H1 (cell line): ENCODE data around the gene ZDHHC19. TPM values are rescaled to one million over a fixed set of nuclear protein-coding genes. Genes with fewer than 3 reads are reported as not detected.

ENCODE experiments used
- CTCF ChIA-PET: fragments of 300-600 bp; sonication (Branson Sonifier 250); formaldehyde crosslinking; loops from one replicate; lab custom pipeline; 2021; ENCODE audit not compliant: partially characterized antibody; lab: Charles Lee
- POLR2A ChIA-PET: fragments of 300-600 bp; sonication (Branson Sonifier 250); formaldehyde crosslinking; loops from one replicate; lab custom pipeline; 2021; ENCODE audit warnings: inconsistent platforms; ENCODE audit not compliant: partially characterized antibody; lab: Charles Lee
- DNase-seq, 2 experiments: peaks; one replicate each; pipeline versions ENCODE4 v3.0.0 to v3.0.0-alpha.2; 2010 to 2022; ENCODE audit warnings: low spot score in 2 of 2, low read depth in 1 of 2, mixed read lengths in 1 of 2
- FAIRE-seq: peaks from 2 replicates; lab custom pipeline; 2011; peaks lifted over from hg19 to GRCh38; lab: Jason Lieb, UNC
- H2AFZ ChIP-seq: 2 replicates; pipeline ENCODE4 v1.8.1; 2012; ENCODE audit warnings: low read length, inconsistent platforms
- H2AK5ac ChIP-seq: 2 replicates; pipeline ENCODE4 v1.6.1; 2013; ENCODE audit warnings: low read depth, low read length
- H2BK120ac ChIP-seq: replicated peaks from 2 replicates; pipeline ENCODE3; 2013; ENCODE audit warnings: low read depth, low read length, inconsistent platforms
- H2BK12ac ChIP-seq: 2 replicates; pipeline ENCODE4 v1.6.1; 2013; ENCODE audit warnings: low read depth, low read length
- H2BK15ac ChIP-seq: 2 replicates; pipeline ENCODE4 v1.6.1; 2013; ENCODE audit warnings: low read length
- H2BK20ac ChIP-seq: 2 replicates; pipeline ENCODE4 v1.6.1; 2013; ENCODE audit warnings: low read length
- H2BK5ac ChIP-seq: 2 replicates; pipeline ENCODE4 v1.6.1; 2013; ENCODE audit warnings: low read depth, low read length
- H3K14ac ChIP-seq: 2 replicates; pipeline ENCODE4 v1.6.1; 2013; ENCODE audit warnings: inconsistent platforms; ENCODE audit not compliant: insufficient read length
- H3K18ac ChIP-seq: 2 replicates; pipeline ENCODE4 v1.6.1; 2013; ENCODE audit warnings: low read length; ENCODE audit errors: extremely low read depth
- H3K23ac ChIP-seq: 2 replicates; pipeline ENCODE4 v1.6.1; 2013; ENCODE audit warnings: inconsistent platforms; ENCODE audit not compliant: insufficient read length
- H3K23me2 ChIP-seq: 2 replicates; pipeline ENCODE4 v1.6.1; 2013; ENCODE audit warnings: low read depth, low read length
- H3K27ac ChIP-seq: 2 replicates; pipeline ENCODE4 v1.6.1; 2011; ENCODE audit warnings: low read depth, low read length, inconsistent platforms
- H3K27me3 ChIP-seq, 4 experiments: replicated peaks in 1 of 4; 1 replicate in 1 of 4; 2 replicates in 3 of 4; pipeline versions ENCODE4 v1.6.1 to v1.8.1; 2011 to 2013; ENCODE audit warnings: low read length in 3 of 4, mild to moderate bottlenecking in 3 of 4, inconsistent platforms in 2 of 4, mixed read lengths in 2 of 4, moderate library complexity in 1 of 4; ENCODE audit not compliant: control insufficient read depth in 3 of 4, insufficient read depth in 3 of 4; ENCODE audit errors: extremely low read depth in 1 of 4
- H3K36me3 ChIP-seq, 4 experiments: 2 replicates each; pipeline versions ENCODE4 v1.6.1 to v1.8.1; 2011 to 2013; ENCODE audit warnings: mild to moderate bottlenecking in 4 of 4, low read length in 3 of 4, moderate library complexity in 2 of 4, control low read depth in 1 of 4, inconsistent platforms in 1 of 4; ENCODE audit not compliant: insufficient read depth in 4 of 4, control insufficient read depth in 2 of 4
- H3K4ac ChIP-seq: replicated peaks from 2 replicates; pipeline ENCODE3; 2013; ENCODE audit warnings: low read length, low read depth, mixed read lengths, inconsistent platforms; ENCODE audit not compliant: insufficient read length
- H3K4me1 ChIP-seq, 4 experiments: replicated peaks in 1 of 4; 1 replicate in 1 of 4; 2 replicates in 3 of 4; pipeline versions ENCODE4 v1.6.1 to v1.8.1; 2011 to 2013; ENCODE audit warnings: low read length in 3 of 4, inconsistent platforms in 2 of 4, mixed read lengths in 1 of 4; ENCODE audit not compliant: insufficient read depth in 4 of 4, control insufficient read depth in 3 of 4
- H3K4me2 ChIP-seq, 2 experiments: 2 replicates each; pipeline versions ENCODE4 v1.6.1 to v1.8.1; 2011 to 2013; ENCODE audit warnings: low read depth in 2 of 2, low read length in 2 of 2, control low read depth in 1 of 2, inconsistent platforms in 1 of 2, mild to moderate bottlenecking in 1 of 2; ENCODE audit not compliant: insufficient read depth in 1 of 2
- H3K4me3 ChIP-seq, 4 experiments: fragments of 200-600, 300-600 bp in 1 of 4; sonication (generic), shearing (Covaris generic), sonication (Bioruptor Twin) in 1 of 4; 2 replicates each; pipeline versions ENCODE4 v1.5.1 to v1.8.1; 2011 to 2016; ENCODE audit warnings: low read length in 4 of 4, low read depth in 3 of 4, control low read depth in 2 of 4, inconsistent platforms in 2 of 4, mild to moderate bottlenecking in 2 of 4, mixed read lengths in 1 of 4, moderate library complexity in 1 of 4; ENCODE audit not compliant: insufficient read depth in 2 of 4; ENCODE audit errors: extremely low read depth in 1 of 4
- H3K56ac ChIP-seq: replicated peaks from 2 replicates; pipeline ENCODE3; 2013; ENCODE audit warnings: low read depth, mild to moderate bottlenecking, mixed read lengths, low read length, inconsistent platforms; ENCODE audit not compliant: insufficient read length
- H3K79me1 ChIP-seq: 2 replicates; pipeline ENCODE4 v1.6.1; 2013; ENCODE audit warnings: low read depth, low read length, control low read depth
- H3K79me2 ChIP-seq, 2 experiments: 2 replicates each; pipeline versions ENCODE4 v1.6.1 to v1.8.1; 2012 to 2013; ENCODE audit warnings: low read length in 2 of 2, mild to moderate bottlenecking in 2 of 2, inconsistent platforms in 1 of 2; ENCODE audit not compliant: insufficient read depth in 2 of 2, control insufficient read depth in 1 of 2
- H3K9ac ChIP-seq, 4 experiments: replicated peaks in 1 of 4; 1 replicate in 1 of 4; 2 replicates in 3 of 4; pipeline versions ENCODE4 v1.6.1 to v1.8.1; 2011 to 2013; ENCODE audit warnings: low read depth in 3 of 4, low read length in 3 of 4, control low read depth in 2 of 4, mild to moderate bottlenecking in 2 of 4, moderate library complexity in 2 of 4, inconsistent platforms in 1 of 4; ENCODE audit errors: extremely low read depth in 1 of 4
- H3K9me3 ChIP-seq, 2 experiments: 2 replicates each; pipeline versions ENCODE4 v1.6.1 to v1.8.1; 2012 to 2013; ENCODE audit warnings: mild to moderate bottlenecking in 2 of 2, moderate library complexity in 2 of 2, control low read depth in 1 of 2, inconsistent platforms in 1 of 2, low read depth in 1 of 2, low read length in 1 of 2, mixed read lengths in 1 of 2; ENCODE audit not compliant: insufficient read depth in 2 of 2
- H4K20me1 ChIP-seq, 2 experiments: replicated peaks in 1 of 2; 2 replicates each; pipeline versions ENCODE3 to v1.8.1; 2011 to 2013; ENCODE audit warnings: inconsistent platforms in 2 of 2, low read length in 2 of 2, mild to moderate bottlenecking in 1 of 2; ENCODE audit not compliant: insufficient read depth in 2 of 2, control insufficient read depth in 1 of 2
- H4K5ac ChIP-seq: 2 replicates; pipeline ENCODE4 v1.6.1; 2013; ENCODE audit warnings: low read length, low read depth, mixed read lengths, inconsistent platforms; ENCODE audit not compliant: insufficient read length
- H4K8ac ChIP-seq: 2 replicates; pipeline ENCODE4 v1.8.0; 2013; ENCODE audit warnings: mild to moderate bottlenecking, moderate library complexity, low read length, inconsistent platforms; ENCODE audit not compliant: insufficient read depth; ENCODE audit errors: extremely low read depth
- H4K91ac ChIP-seq: replicated peaks from 2 replicates; pipeline ENCODE3; 2013; ENCODE audit warnings: low read length, mixed read lengths, inconsistent platforms; ENCODE audit not compliant: insufficient read length
- CBX5 ChIP-seq: fragments of 300-800, 300-1000 bp; sonication (generic); IDR thresholded peaks from 2 replicates; pipeline ENCODE4 v1.7.1; 2016; ENCODE audit warnings: antibody characterized with exemption, low read length, low read depth
- CHD1 ChIP-seq: IDR thresholded peaks from 2 replicates; pipeline ENCODE4 v1.6.1; 2012; ENCODE audit warnings: low read depth, low read length, improper control_type of control experiment
- EP300 ChIP-seq, 2 experiments: IDR thresholded peaks; 1 replicate in 1 of 2; 2 replicates in 1 of 2; pipeline ENCODE4 v1.6.1; 2011 to 2012; ENCODE audit warnings: low read depth in 2 of 2, low read length in 2 of 2, mild to moderate bottlenecking in 2 of 2, borderline replicate concordance in 1 of 2, inconsistent platforms in 1 of 2, moderate library complexity in 1 of 2
- EZH2 ChIP-seq: fragments of 200-600 bp; sonication (generic); IDR thresholded peaks from 2 replicates; pipeline ENCODE4 v1.7.1; 2012; ENCODE audit warnings: low read depth, mild to moderate bottlenecking, moderate library complexity, low read length, inconsistent platforms; ENCODE audit not compliant: severe bottlenecking
- HDAC6 ChIP-seq: IDR thresholded peaks from one replicate; pipeline ENCODE4 v1.7.1; 2012; ENCODE audit warnings: low read depth, mild to moderate bottlenecking, inconsistent platforms, low read length, moderate library complexity
- KDM1A ChIP-seq: fragments of 200-600, 300-600 bp; sonication (generic); IDR thresholded peaks from 2 replicates; pipeline ENCODE4 v1.7.1; 2016; ENCODE audit warnings: mild to moderate bottlenecking, low read length, borderline replicate concordance
- MAFK ChIP-seq: IDR thresholded peaks from 2 replicates; pipeline ENCODE4 v1.6.1; 2012; ENCODE audit warnings: low read depth, mild to moderate bottlenecking, improper control_type of control experiment, low read length
- POLR2A ChIP-seq, 2 experiments: IDR thresholded peaks; 1 replicate in 1 of 2; 2 replicates in 1 of 2; pipeline ENCODE4 v1.6.1; 2011; ENCODE audit warnings: low read depth in 2 of 2, low read length in 2 of 2, mild to moderate bottlenecking in 2 of 2; ENCODE audit errors: control extremely low read depth in 1 of 2
- RBBP5 ChIP-seq: IDR thresholded peaks from 2 replicates; pipeline ENCODE4 v1.7.1; 2012; ENCODE audit warnings: low read depth, mild to moderate bottlenecking, inconsistent platforms, low read length, moderate library complexity, borderline replicate concordance
- RNF2 ChIP-seq: fragments of 200-900, 300-1000 bp; sonication (generic); IDR thresholded peaks from 2 replicates; pipeline ENCODE4 v1.7.1; 2016; ENCODE audit warnings: borderline replicate concordance, low read depth, mild to moderate bottlenecking, antibody characterized with exemption, low read length; ENCODE audit not compliant: poor library complexity, severe bottlenecking; ENCODE audit errors: missing control alignments
- USF2 ChIP-seq: IDR thresholded peaks from 2 replicates; pipeline ENCODE4 v1.6.1; 2011; ENCODE audit warnings: low read length, improper control_type of control experiment
- ZNF274 ChIP-seq: IDR thresholded peaks from 2 replicates; pipeline ENCODE4 v1.7.0; 2012; ENCODE audit warnings: low read length, borderline replicate concordance; ENCODE audit errors: extremely low read depth
- WGBS, 2 experiments: shearing (Covaris generic) in 1 of 2; methylation state at CpG; one replicate each; pipeline versions ENCODE4 v1.1.6 to v1.1.7; 2013 to 2015; ENCODE audit warnings: low lambda C conversion rate in 2 of 2, mixed read lengths in 2 of 2, inconsistent platforms in 1 of 2, low coverage in 1 of 2, missing lambda C conversion rate in 1 of 2; ENCODE audit not compliant: insufficient replicate concordance in 2 of 2, insufficient coverage in 1 of 2, insufficient read length in 1 of 2; ENCODE audit errors: extremely low coverage in 1 of 2, missing lambda C conversion rate in 1 of 2; 5-methylcytosine and 5-hydroxymethylcytosine counted together
- polyA plus RNA-seq, 7 experiments: library from polyadenylated mRNA; depleted of rRNA in 3 of 7; stranded (reverse) in 5 of 7; unstranded in 2 of 7; fragments of >200 nt in 5 of 7; fragments of 200-250 nt in 2 of 7; gene quantifications; 1 replicate in 5 of 7; 2 replicates in 1 of 7; 4 replicates in 1 of 7; pipeline versions ENCODE4 v1.2.1 to v1.2.3, GENCODE V29; 2011 to 2013; ENCODE audit warnings: missing spikeins in 2 of 7, mixed read lengths in 2 of 7
- total RNA-seq: library from RNA; stranded (reverse); fragmentation: NEBNext Ultra II Directional; extraction: Animal tissue kit (Norgen Biotek cat#: 25700); gene quantifications from 2 replicates; pipeline ENCODE4 v1.2.1, GENCODE V29; 2021

ZDHHC19 gene
- total and polyA plus RNA-seq, 2 of the 8 experiments (the other 6 are each of a cell fraction or from before 2014, with no cell fraction given): 2.5 to 4.1 TPM

GRCh38 chr3:196165850-196166249 lies 45.4 kb downstream of the ZDHHC19 start:
- no peak overlapping the region; the same call in 1 of the 2 replicates for H3K27ac ChIP-seq
- 0 out of 2 replicates have a peak overlapping the region, but pooled peaks have one; percentile 81 for H2BK12ac ChIP-seq
- no peak overlapping the region for H3K14ac ChIP-seq
- H3K36me3 ChIP-seq: no peaks in the 10 kb centered on the region; a peak in 1 of 8 replicates
- H2BK120ac ChIP-seq: no peak overlapping the region
- no peak overlapping the region for H3K9ac ChIP-seq
- no peaks in the 10 kb centered on the region for H3K9me3 ChIP-seq
- no peak overlapping the region for H3K56ac ChIP-seq
- 92% methylated on average over 7 of the region's 7 CpGs; no CpG with 5 or more reads in 1 of the 2 experiments for WGBS, 2 experiments
- no peak overlapping the region for H3K18ac ChIP-seq
- DNase-seq (no peak), FAIRE-seq (no peak)
- no peak overlapping the region for H2BK15ac ChIP-seq
- H4K8ac ChIP-seq: no peak overlapping the region
- H2AFZ ChIP-seq: peak overlapping the region; percentile 70; the same call in 1 of the 2 replicates
- H3K4me3 ChIP-seq: no peak overlapping the region
- peaks cover 0 to 5% of the 10 kb centered on the region in 2 experiments; a peak in 1 of 4 replicates for H3K79me2 ChIP-seq
- peaks cover 0 to 5% (median 1%) of the 10 kb centered on the region in 4 experiments; a peak in 2 of 7 replicates for H3K4me1 ChIP-seq
- H3K4me2 ChIP-seq: no peak overlapping the region
- POLR2A ChIA-PET: no interaction called here
- H2AK5ac ChIP-seq: no peak overlapping the region
- H2BK20ac ChIP-seq: no peak overlapping the region
- H3K27me3 ChIP-seq: no peaks in the 10 kb centered on the region
- H3K23ac ChIP-seq: no peak overlapping the region
- H2BK5ac ChIP-seq: no peak overlapping the region
- no peak overlapping the region for H3K4ac ChIP-seq
- H3K79me1 ChIP-seq: no peaks in the 10 kb centered on the region
- peak overlapping the region; percentile 72 for H4K91ac ChIP-seq
- peaks cover 0 to 7% of the 10 kb centered on the region in 2 experiments for H4K20me1 ChIP-seq
- CTCF ChIA-PET: interaction anchor here (0.6 to 0.8 kb wide), 2 partner anchors 27 to 44 kb away, joined by 3 to 4 read pairs; no protein-coding TSS in a partner anchor
- H4K5ac ChIP-seq: no peak overlapping the region
- peaks cover 10% of the 10 kb centered on the region; the same call in 1 of the 2 replicates for H3K23me2 ChIP-seq
- TF ChIP-seq EP300 (IDR thresholded peaks at IDR 0.05; ENCODE audit: borderline replicate concordance in 1 of 2, low read depth in 2 of 2, low read length in 2 of 2) (no peak), KDM1A (no peak), ZNF274 (no peak), EZH2 (no peak), HDAC6 (no peak), USF2 (no peak), RNF2 (no peak), RBBP5 (no peak), MAFK (no peak), CBX5 (no peak), POLR2A (IDR thresholded peaks at IDR 0.05; ENCODE audit: control extremely low read depth in 1 of 2, low read depth in 2 of 2, low read length in 2 of 2) (no peak), CHD1 (no peak)
